IMR-90 (cell line): Measurements from ENCODE around the gene ZNF677.
"Not testable (repeated sequence)": the region's sequence is repeated elsewhere in the genome, so short reads cannot be mapped to it uniquely, and the experiment has no call there.

Source experiments
- CEBPB ChIP-seq: IDR thresholded peaks from 2 replicates; pipeline ENCODE4 v1.6.1; 2012; ENCODE audit warnings: low read depth, low read length, improper control_type of control experiment
- POLR2A ChIP-seq: IDR thresholded peaks from 2 replicates; pipeline ENCODE4 v1.6.1; 2012; ENCODE audit warnings: mild to moderate bottlenecking, low read depth, low read length
- SMC3 ChIP-seq: fragments of 150-350 bp; IDR thresholded peaks from 2 replicates; pipeline ENCODE4 v1.6.1; 2016; ENCODE audit warnings: low read depth, mild to moderate bottlenecking, antibody characterized with exemption, low read length, moderate library complexity

DNA sequence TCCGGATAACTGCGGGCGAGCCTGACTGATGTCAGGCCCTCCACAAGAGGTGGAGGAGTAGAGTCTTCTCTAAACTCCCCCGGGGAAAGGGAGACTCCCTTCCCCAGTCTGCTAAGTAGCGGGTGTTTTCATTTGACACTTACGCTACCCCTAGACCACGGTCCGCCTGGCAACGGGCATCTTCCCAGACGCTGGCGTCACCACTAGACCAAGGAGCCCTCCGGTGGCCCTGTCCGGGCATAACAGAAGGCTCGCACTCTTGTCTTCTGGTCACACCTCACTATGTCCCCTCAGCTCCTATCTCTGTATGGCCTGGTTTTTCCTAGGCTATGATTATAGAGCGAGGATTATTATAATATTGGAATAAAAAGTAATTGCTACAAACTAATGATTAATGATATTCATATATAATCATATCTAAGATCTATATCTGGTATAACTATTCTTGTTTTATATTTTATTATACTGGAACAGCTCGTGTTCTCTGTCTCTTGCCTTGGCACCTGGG is 64.9 kb downstream of the ZNF677 start:
- not testable (repeated sequence) for TF ChIP-seq CEBPB, POLR2A, SMC3
